H9 (cell line): ENCODE data around the gene EIF4H. TPM values are rescaled to one million over a fixed set of nuclear protein-coding genes. Genes with fewer than 3 reads are reported as not detected.

ENCODE experiments used
- DNase-seq: peaks from one replicate; pipeline ENCODE4 v3.0.0-alpha.2; 2017
- H2AFZ ChIP-seq: one replicate; pipeline ENCODE4 v1.6.1; 2013; ENCODE audit warnings: mild to moderate bottlenecking, low read length, control low read depth, moderate library complexity
- H2AK5ac ChIP-seq: 2 replicates; pipeline ENCODE4 v1.6.1; 2013; ENCODE audit warnings: low read length, control low read depth, mixed read lengths; ENCODE audit not compliant: insufficient read length
- H2BK120ac ChIP-seq: one replicate; pipeline ENCODE4 v1.6.1; 2013; ENCODE audit warnings: low read depth, mild to moderate bottlenecking, low read length, control low read depth, inconsistent platforms; ENCODE audit not compliant: poor library complexity, severe bottlenecking
- H2BK12ac ChIP-seq: 2 replicates; pipeline ENCODE4 v1.6.1; 2013; ENCODE audit warnings: low read length, control low read depth, mixed read lengths, low read depth; ENCODE audit not compliant: insufficient read length
- H2BK15ac ChIP-seq: 2 replicates; pipeline ENCODE4 v1.6.1; 2013; ENCODE audit warnings: low read depth, low read length, control low read depth
- H2BK20ac ChIP-seq: one replicate; pipeline ENCODE4 v1.6.1; 2013; ENCODE audit warnings: low read depth, mild to moderate bottlenecking, low read length, control low read depth, inconsistent platforms; ENCODE audit not compliant: poor library complexity, severe bottlenecking
- H2BK5ac ChIP-seq: 2 replicates; pipeline ENCODE4 v1.6.1; 2013; ENCODE audit warnings: low read length, control low read depth, mixed read lengths; ENCODE audit not compliant: insufficient read length
- H3K14ac ChIP-seq: 2 replicates; pipeline ENCODE4 v1.6.1; 2013; ENCODE audit warnings: low read length, control low read depth; ENCODE audit not compliant: insufficient read depth
- H3K18ac ChIP-seq: 2 replicates; pipeline ENCODE4 v1.6.1; 2013; ENCODE audit warnings: low read depth, mild to moderate bottlenecking, mixed read lengths, low read length, control low read depth; ENCODE audit not compliant: insufficient read length
- H3K23ac ChIP-seq: 2 replicates; pipeline ENCODE4 v1.6.1; 2013; ENCODE audit warnings: low read length, control low read depth, mixed read lengths, low read depth; ENCODE audit not compliant: insufficient read length
- H3K23me2 ChIP-seq: 2 replicates; pipeline ENCODE4 v1.6.1; 2013; ENCODE audit warnings: low read depth, mild to moderate bottlenecking, mixed read lengths, low read length, control low read depth; ENCODE audit not compliant: insufficient read length, poor library complexity, severe bottlenecking
- H3K27ac ChIP-seq: 2 replicates; pipeline ENCODE4 v1.5.1; 2013; ENCODE audit warnings: low read length, control low read depth, mixed read lengths, low read depth; ENCODE audit not compliant: insufficient read length
- H3K27me3 ChIP-seq: 2 replicates; pipeline ENCODE4 v1.6.1; 2013; ENCODE audit warnings: low read length, control low read depth, inconsistent platforms; ENCODE audit not compliant: insufficient read depth
- H3K4ac ChIP-seq: 2 replicates; pipeline ENCODE4 v1.6.1; 2013; ENCODE audit warnings: low read depth, mild to moderate bottlenecking, control low read depth, inconsistent platforms, low read length, moderate library complexity
- H3K4me1 ChIP-seq: 2 replicates; pipeline ENCODE4 v1.6.1; 2013; ENCODE audit warnings: low read length, control low read depth, inconsistent platforms; ENCODE audit not compliant: insufficient read depth
- H3K4me2 ChIP-seq: 2 replicates; pipeline ENCODE4 v1.6.1; 2013; ENCODE audit warnings: low read length, control low read depth, mixed read lengths; ENCODE audit not compliant: insufficient read length, insufficient read depth
- H3K56ac ChIP-seq: 2 replicates; pipeline ENCODE4 v1.6.1; 2013; ENCODE audit warnings: low read depth, mild to moderate bottlenecking, mixed read lengths, low read length, control low read depth; ENCODE audit not compliant: insufficient read length
- H3K79me1 ChIP-seq: 2 replicates; pipeline ENCODE4 v1.6.1; 2013; ENCODE audit warnings: low read depth, mild to moderate bottlenecking, moderate library complexity, low read length, control low read depth, inconsistent platforms; ENCODE audit not compliant: insufficient read depth, poor library complexity, severe bottlenecking
- H3K79me2 ChIP-seq: 2 replicates; pipeline ENCODE4 v1.6.1; 2013; ENCODE audit warnings: low read length, control low read depth, inconsistent platforms; ENCODE audit not compliant: insufficient read depth
- H3K9ac ChIP-seq: 2 replicates; pipeline ENCODE4 v1.6.1; 2013; ENCODE audit warnings: low read length, control low read depth, mixed read lengths; ENCODE audit not compliant: insufficient read length; ENCODE audit errors: extremely low read depth
- H3K9me3 ChIP-seq: one replicate; pipeline ENCODE4 v1.6.1; 2013; ENCODE audit warnings: low read depth, low read length, inconsistent platforms; ENCODE audit not compliant: control insufficient read depth
- H3T11ph ChIP-seq: one replicate; pipeline ENCODE4 v1.6.1; 2013; ENCODE audit warnings: mild to moderate bottlenecking, low read length, control low read depth, inconsistent platforms
- H4K20me1 ChIP-seq: one replicate; pipeline ENCODE4 v1.6.1; 2013; ENCODE audit not compliant: control insufficient read depth, insufficient read length, insufficient read depth
- H4K5ac ChIP-seq: 2 replicates; pipeline ENCODE4 v1.6.1; 2013; ENCODE audit warnings: low read depth, mild to moderate bottlenecking, mixed read lengths, low read length, control low read depth; ENCODE audit not compliant: insufficient read length
- H4K8ac ChIP-seq: replicated peaks from 2 replicates; pipeline ENCODE4 v1.6.1; 2013; ENCODE audit warnings: low read length, control low read depth, mixed read lengths, low read depth; ENCODE audit not compliant: insufficient read length
- H4K91ac ChIP-seq: 2 replicates; pipeline ENCODE4 v1.6.1; 2013; ENCODE audit warnings: low read depth, mild to moderate bottlenecking, moderate library complexity, mixed read lengths, low read length, control low read depth; ENCODE audit not compliant: insufficient read length
- H3K27ac Mint-ChIP-seq, 3 experiments: 2 replicates in 2 of 3; 3 replicates in 1 of 3; pipeline ENCODE4 v1.8.0; 2020 to 2021; ENCODE audit warnings: mixed read lengths in 3 of 3, mild to moderate bottlenecking in 1 of 3, moderate library complexity in 1 of 3
- H3K27me3 Mint-ChIP-seq: 2 replicates; pipeline ENCODE4 v1.8.0; 2021; ENCODE audit warnings: low read depth, mild to moderate bottlenecking, moderate library complexity, mixed read lengths
- H3K36me3 Mint-ChIP-seq, 3 experiments: 2 replicates in 2 of 3; 3 replicates in 1 of 3; pipeline ENCODE4 v1.8.0; 2020 to 2021; ENCODE audit warnings: low read depth in 3 of 3, mixed read lengths in 3 of 3; ENCODE audit not compliant: insufficient read depth in 1 of 3
- H3K4me1 Mint-ChIP-seq, 2 experiments: 2 replicates each; pipeline ENCODE4 v1.8.0; 2020; ENCODE audit warnings: mixed read lengths in 2 of 2
- H3K4me3 Mint-ChIP-seq, 2 experiments: 2 replicates in 1 of 2; 3 replicates in 1 of 2; pipeline ENCODE4 v1.8.0; 2020 to 2021; ENCODE audit warnings: mild to moderate bottlenecking in 2 of 2, mixed read lengths in 2 of 2, moderate library complexity in 1 of 2
- H3K9me3 Mint-ChIP-seq, 2 experiments: 2 replicates in 1 of 2; 3 replicates in 1 of 2; pipeline ENCODE4 v1.8.0; 2020; ENCODE audit warnings: mild to moderate bottlenecking in 2 of 2, mixed read lengths in 2 of 2, moderate library complexity in 1 of 2
- CTCF ChIP-seq: fragments of 200-600 bp; sonication (generic); conservative IDR thresholded peaks from 3 replicates; pipeline ENCODE4 v1.8.0; 2021; ENCODE audit warnings: antibody characterized with exemption, mild to moderate bottlenecking
- WGBS: extraction: QIAGEN DNeasy Blood & Tissue Kit; methylation state at CpG from one replicate; pipeline ENCODE4 v1.1.7; 2013; ENCODE audit warnings: missing lambda C conversion rate, low lambda C conversion rate, mixed read lengths; ENCODE audit not compliant: insufficient read length; ENCODE audit errors: extremely low coverage; 5-methylcytosine and 5-hydroxymethylcytosine counted together
- total RNA-seq: library from RNA; stranded (reverse); gene quantifications from 2 replicates; pipeline ENCODE4 v1.2.1, GENCODE V29; 2021

Gene EIF4H
- total RNA-seq, 1 experiment from 2014 or later: 363 TPM

GRCh38 chr7:74206589-74207120 is 32.5 kb downstream of the EIF4H start:
- no peak overlapping the region for H2AK5ac ChIP-seq
- H3T11ph ChIP-seq: no peak overlapping the region
- H2BK12ac ChIP-seq: no peak overlapping the region
- Mint-ChIP-seq H3K4me3 (no peak overlapping the region), H3K36me3 (0 out of 7 replicates have a peak, but pooled peaks cover 0 to 3% (median 0%) of the 10 kb centered on the region in 3 experiments), H3K9me3 (no peaks in the 10 kb centered on the region), H3K27me3 (no peaks in the 10 kb centered on the region; the same call in none of the 2 replicates), H3K27ac (no peak overlapping the region), H3K4me1 (no peaks in the 10 kb centered on the region)
- H3K56ac ChIP-seq: no peak overlapping the region
- H3K23ac ChIP-seq: no peak overlapping the region
- no peaks in the 10 kb centered on the region for H3K9me3 ChIP-seq
- H3K14ac ChIP-seq: no peak overlapping the region
- H4K91ac ChIP-seq: no peak overlapping the region
- H3K27me3 ChIP-seq: no peaks in the 10 kb centered on the region
- no peak overlapping the region for H4K5ac ChIP-seq
- no peak overlapping the region for H2BK15ac ChIP-seq
- H4K8ac ChIP-seq: no peak overlapping the region
- H3K79me1 ChIP-seq: no peaks in the 10 kb centered on the region
- H4K20me1 ChIP-seq: peaks cover 3% of the 10 kb centered on the region
- no peak overlapping the region for H3K9ac ChIP-seq
- H3K27ac ChIP-seq: no peak overlapping the region
- H2BK20ac ChIP-seq: no peak overlapping the region
- no peak overlapping the region for H3K18ac ChIP-seq
- no CpG with 5 or more reads among the region's 23 CpGs for WGBS
- H3K4ac ChIP-seq: no peak overlapping the region
- no peak overlapping the region for H3K4me2 ChIP-seq
- peak; percentile 99 for TF ChIP-seq CTCF
- H2AFZ ChIP-seq: no peak overlapping the region
- H2BK120ac ChIP-seq: no peak overlapping the region
- H3K23me2 ChIP-seq: peaks cover 2% of the 10 kb centered on the region
- H3K79me2 ChIP-seq: no peaks in the 10 kb centered on the region
- peak; percentile 94 for DNase-seq
- H2BK5ac ChIP-seq: no peak overlapping the region
- no peaks in the 10 kb centered on the region for H3K4me1 ChIP-seq
